GM18508 (cell line): ENCODE data around the gene SH3BP5L.
"Not testable (repeated sequence)": the region's sequence is repeated elsewhere in the genome, so short reads cannot be mapped to it uniquely, and the experiment has no call there.

Source experiments
- ATAC-seq: cut with Tn5 transposase; IDR thresholded peaks from one replicate; pipeline ENCODE4 v1.9.1; 2021; ENCODE audit warnings: moderate number of reproducible peaks; ENCODE audit not compliant: insufficient read depth, unreplicated experiment

Gene SH3BP5L

DNA sequence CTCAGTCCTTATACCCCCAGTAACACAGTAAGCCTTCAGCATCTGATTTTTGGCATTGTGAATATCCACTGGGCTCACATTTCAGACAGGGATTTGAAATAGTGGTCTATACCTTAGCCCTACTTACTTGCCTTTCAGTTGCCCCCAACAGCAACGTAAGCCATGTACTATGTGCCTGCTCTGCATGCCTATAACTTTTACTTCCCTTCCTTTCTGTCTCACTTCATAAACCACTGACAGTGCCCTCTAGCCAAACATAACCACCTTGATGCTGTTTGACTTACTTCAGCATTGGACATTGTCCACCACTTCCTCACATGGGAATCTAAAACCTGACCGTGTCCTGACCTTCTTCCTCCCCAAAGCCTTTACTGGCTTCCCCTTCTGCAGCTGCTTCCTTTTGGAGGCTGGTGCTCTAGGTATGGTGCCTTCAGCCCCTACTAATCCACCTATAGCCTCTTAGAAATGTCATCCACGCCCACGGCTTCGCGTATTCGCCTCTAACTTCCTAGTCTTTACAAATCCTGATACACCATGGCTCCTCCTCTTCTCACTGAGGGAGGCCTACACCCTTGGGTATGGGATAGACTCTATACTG, 8.7 kb upstream of the SH3BP5L start:
- no peak for ATAC-seq

DNA sequence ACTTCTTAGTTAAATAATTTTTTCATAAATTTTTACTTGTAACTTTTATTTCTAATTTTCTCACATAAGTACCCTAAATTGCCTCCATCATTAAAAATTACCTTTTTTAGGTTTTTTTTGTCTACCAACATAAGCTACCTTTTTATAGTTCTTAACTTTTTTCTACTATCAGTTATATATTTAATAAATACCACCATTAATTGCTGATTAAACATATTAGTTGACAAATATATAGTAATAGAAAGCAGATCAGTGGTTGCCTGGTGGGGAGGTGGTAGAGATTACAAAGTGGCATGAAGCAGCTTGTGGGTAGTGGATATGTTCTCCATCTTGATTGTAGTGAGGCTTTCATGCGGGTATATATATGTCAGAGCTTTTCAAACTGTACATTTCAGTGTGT, 6.1 kb upstream of the SH3BP5L start:
- no peak for ATAC-seq

GRCh38 chr1:248830718-248831017, 5.0 kb upstream of the SH3BP5L start:
- ATAC-seq: not testable (repeated sequence)

DNA sequence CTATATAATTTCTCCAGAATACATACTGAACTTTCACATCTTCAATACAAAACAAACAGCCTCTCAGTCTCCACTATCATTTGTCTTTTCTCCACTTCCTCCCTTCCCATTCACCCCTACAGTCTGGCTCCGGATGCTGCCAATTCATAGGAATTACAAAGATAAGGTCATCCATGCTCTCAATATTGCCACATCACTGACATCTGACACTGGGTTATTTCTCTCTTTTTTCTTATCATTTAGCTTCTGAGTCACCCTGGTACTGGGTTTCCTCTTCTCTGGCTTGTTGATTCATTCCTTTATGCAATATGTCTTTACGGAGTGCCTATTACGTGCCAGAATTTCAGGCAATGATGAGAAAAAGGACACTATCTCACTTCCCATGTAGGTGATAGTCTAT, 3.1 kb upstream of the SH3BP5L start:
- no peak for ATAC-seq

DNA sequence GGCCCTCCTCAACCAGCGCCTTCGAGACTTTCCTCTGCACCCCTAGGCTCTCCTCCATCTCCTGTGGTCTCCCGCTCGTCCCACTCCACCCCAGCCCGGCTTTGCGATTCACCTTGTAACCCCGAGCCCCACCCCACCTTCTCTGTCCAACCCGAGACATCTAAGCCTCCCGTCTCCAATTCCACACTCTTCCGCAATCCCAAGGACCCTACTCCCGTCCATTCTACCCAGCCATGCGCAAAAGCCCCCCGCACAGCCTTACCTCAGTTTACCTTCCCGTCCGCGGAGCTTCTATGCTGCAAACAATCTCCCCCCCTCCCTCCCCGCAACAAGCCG, 174 bp downstream of the SH3BP5L start:
- ATAC-seq: no peak

DNA sequence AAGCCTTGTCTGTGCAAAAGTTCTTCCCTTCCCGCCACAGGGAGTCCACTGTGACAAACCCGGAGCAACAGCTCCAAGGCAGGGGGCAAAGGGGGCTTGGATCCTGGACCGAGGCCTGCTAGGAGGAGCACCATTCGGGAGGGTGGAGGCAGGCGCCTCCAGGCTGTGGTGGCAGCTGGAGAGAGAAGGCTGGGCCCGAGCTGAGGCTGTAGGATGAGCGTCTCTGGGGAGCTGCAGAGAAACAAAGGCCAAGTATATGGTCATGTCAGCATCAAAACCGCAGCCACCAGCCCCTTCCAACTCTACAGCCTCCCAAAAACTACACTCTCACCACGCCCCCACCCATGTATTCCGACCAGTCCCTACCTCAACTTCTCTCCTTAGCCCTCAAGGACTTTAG, 579 bp downstream of the SH3BP5L start:
- ATAC-seq: no peak

DNA sequence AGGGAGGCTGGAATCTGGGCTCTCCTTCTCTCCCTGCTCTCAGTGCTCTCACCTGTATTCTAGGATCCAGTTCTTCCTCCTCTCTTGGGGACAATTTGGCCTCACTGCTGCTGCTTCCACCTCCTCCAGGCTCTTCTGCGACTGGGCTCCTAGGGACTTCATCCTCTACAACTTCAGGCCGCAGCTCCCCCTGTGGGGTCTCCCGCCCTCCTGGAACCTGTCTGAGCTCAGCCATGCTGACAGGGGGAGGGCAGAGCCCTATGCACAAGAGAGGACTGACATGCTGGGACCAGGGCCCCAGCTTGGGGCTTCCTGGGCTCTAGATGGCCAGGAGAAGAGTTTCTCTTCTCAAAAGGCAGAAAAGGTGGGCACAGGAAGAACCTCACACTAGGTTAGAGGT, 1.0 kb downstream of the SH3BP5L start:
- no peak for ATAC-seq

DNA sequence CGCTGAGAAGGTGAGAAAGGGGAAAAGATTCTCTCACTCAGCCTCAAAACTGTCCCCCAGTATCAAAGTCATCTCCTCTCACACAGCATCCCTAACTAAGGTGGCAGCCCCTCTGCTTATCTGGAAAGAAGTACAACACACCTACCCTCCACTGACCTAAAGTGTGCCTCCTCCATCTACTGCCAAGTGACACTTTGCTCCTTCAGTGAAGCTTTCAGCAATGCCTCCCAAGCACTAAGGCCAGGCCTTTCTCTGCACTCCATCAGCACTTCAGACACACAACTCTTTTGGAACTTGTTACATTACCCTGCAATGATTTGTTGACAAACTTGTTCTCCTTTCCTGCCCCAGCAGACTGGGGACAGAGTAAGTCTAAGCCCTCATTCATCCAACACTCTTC, 1.4 kb downstream of the SH3BP5L start:
- ATAC-seq: no peak

- no peak for ATAC-seq
Measured at GRCh38 chr1:248823517-248824001, 2.2 kb downstream of the SH3BP5L start.

GRCh38 chr1:248822148-248823032, 3.3 kb downstream of the SH3BP5L start:
- no peak for ATAC-seq

- ATAC-seq: no peak
Measured at GRCh38 chr1:248821641-248822040, 4.1 kb downstream of the SH3BP5L start.

- ATAC-seq: no peak
Measured at GRCh38 chr1:248821101-248821500, 4.6 kb downstream of the SH3BP5L start.

GRCh38 chr1:248820041-248820585, 5.6 kb downstream of the SH3BP5L start:
- ATAC-seq: no peak

DNA sequence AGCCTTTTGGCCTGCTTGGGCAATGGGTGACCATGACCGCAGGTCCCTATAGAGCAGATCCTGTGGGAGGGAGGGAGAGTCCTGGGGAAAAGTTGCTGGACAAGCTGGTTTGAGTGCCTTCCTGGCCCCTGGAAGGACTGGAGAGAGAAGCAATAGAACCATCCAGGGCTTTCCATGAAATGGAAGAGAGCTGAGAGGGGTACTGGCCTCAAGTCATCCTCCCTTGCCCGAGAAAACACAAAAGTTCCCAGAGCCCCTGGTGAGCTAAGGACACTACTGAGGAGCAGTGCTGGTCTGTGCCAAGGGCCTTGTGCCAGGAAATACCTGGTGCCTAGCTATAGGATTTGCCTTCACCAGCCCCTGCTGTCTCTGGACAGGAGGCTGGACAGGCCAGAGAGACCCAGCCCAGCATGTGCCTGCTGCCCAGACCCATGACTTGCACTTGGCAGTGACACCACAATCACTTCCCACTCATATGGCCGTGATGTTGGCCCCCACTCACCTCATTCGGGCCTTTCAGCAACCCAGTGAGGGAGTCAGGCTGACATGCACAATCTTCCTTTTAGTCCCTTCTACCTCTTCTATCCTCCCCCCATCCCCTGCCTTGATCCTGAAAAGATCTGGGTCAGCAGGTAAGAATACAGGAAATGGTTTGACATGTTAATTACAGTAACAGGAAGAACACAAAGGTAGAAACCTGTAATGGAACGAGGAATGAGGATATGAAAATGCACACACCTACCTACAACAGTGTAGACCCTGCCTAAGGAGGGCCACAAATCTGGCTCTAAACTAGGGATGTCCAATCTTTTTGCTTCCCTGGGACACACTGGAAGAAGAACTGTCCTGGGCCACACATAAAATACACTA, 7.0 kb downstream of the SH3BP5L start:
- ATAC-seq: no peak

- ATAC-seq: no peak
Measured at GRCh38 chr1:248817065-248817464, 8.7 kb downstream of the SH3BP5L start.

DNA sequence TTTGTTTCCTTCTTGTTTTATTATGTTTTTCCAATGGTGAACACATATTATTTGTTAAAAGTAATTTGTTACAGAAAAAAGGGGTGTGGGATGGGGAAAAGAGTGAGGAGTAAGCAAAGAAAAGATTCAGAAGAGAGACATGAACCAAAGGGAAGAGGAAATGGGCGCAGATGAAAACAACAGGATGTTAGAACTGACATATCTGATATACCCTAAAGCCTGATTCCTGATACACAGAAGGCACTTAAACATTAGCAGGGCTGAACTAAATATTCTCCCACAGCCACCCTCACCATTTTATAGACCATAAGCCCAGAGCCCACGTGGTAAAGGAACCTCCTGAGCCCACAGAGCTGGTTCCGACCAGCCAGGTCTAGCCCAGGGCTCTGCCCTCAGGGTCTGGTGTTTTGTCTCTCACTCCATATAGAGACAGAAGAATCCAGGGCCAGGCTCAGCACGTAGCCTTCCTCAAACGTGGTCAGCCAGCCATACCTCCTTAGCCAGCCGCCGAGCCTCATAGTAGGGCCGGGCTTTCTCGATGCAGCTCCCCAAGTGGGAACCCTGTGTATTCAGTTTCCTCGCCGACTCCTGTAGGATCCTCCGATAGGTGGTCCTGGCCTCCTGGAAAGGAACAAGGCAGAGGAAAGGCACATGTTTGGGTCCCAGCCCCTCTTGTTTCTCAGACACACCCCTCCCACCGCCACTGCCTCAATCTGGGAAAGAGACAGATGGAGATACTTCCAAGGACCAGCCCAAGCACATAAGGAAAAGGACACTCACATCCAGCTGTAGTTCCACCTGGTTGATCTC, 9.5 kb downstream of the SH3BP5L start:
- no peak for ATAC-seq

GRCh38 chr1:248815407-248816034, 10.2 kb downstream of the SH3BP5L start:
- ATAC-seq: no peak

- no peak for ATAC-seq
Measured at GRCh38 chr1:248814351-248814750, 11.4 kb downstream of the SH3BP5L start.

DNA sequence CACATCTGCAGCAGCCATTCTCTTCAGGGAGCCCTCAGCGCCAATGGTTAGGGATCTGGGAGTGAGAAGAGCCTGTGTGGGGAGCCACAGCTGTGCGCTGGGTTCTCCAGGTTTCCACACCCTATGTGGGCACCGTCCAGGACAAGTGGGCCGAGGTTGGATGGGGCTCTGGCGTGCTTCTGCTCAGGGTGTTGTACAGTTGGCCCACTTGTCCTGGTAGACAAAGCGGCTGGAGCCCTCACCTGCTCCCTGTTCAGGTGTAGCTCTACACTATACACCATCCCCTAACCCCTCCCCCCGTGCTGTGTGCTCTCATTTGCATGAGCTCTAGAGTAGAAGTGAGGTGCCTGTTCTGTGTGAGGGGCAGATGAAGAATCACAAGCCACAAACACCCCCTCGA, 12.2 kb downstream of the SH3BP5L start:
- ATAC-seq: no peak
